GOT3 (cell line): Measurements from ENCODE around the gene TET2.
"Not testable (repeated sequence)": the region's sequence is repeated elsewhere in the genome, so short reads cannot be mapped to it uniquely, and the experiment has no call there.

Experiments used
- DNase-seq: peaks from one replicate; lab custom pipeline; 2025; ENCODE audit warnings: mixed read lengths; lab: John Stamatoyannopoulos, UW

TET2 gene

GRCh38 chr4:105288121-105288520, 141.4 kb downstream of the TET2 start:
- no peak for DNase-seq

GRCh38 chr4:105291925-105292324, 145.2 kb downstream of the TET2 start:
- DNase-seq: no peak

GRCh38 chr4:105293360-105293759, 146.7 kb downstream of the TET2 start:
- DNase-seq: no peak

- DNase-seq: no peak
Measured at GRCh38 chr4:105296672-105297071, 150.0 kb downstream of the TET2 start.

GRCh38 chr4:105299027-105299426, 152.4 kb downstream of the TET2 start:
- not testable (repeated sequence) for DNase-seq

GRCh38 chr4:105304085-105304484, 157.4 kb downstream of the TET2 start:
- no peak for DNase-seq

GRCh38 chr4:105305019-105305836, 158.6 kb downstream of the TET2 start:
- DNase-seq: no peak

- DNase-seq: no peak
Measured at GRCh38 chr4:105306158-105306781, 159.6 kb downstream of the TET2 start.

GRCh38 chr4:105306820-105307219, 160.1 kb downstream of the TET2 start:
- no peak for DNase-seq

GRCh38 chr4:105318486-105318885, 171.8 kb downstream of the TET2 start:
- no peak for DNase-seq

GRCh38 chr4:105327222-105327621, 180.5 kb downstream of the TET2 start:
- no peak for DNase-seq

GRCh38 chr4:105327956-105328355, 181.3 kb downstream of the TET2 start:
- no peak for DNase-seq

- DNase-seq: no peak
Measured at GRCh38 chr4:105329081-105329480, 182.4 kb downstream of the TET2 start.
